IMR-90 (cell line): Measurements from ENCODE around the gene COL4A3. TPM values are rescaled to one million over a fixed set of nuclear protein-coding genes. Genes with fewer than 3 reads are reported as not detected.

Experiments
- ATAC-seq: fragments of 200-7000 bp; cut with Tn5 transposase; 2 replicates; pipeline ENCODE4 v1.9.1; 2020; ENCODE audit warnings: low read depth, mild to moderate bottlenecking, moderate library complexity
- Bru-seq: library from RNA; stranded (reverse); fragments of 400-500 nt; gene quantifications from one replicate; lab custom pipeline; 2021; lab: Mats Ljungman, UMichigan
- BruChase-seq, 2 experiments: library from RNA; stranded (reverse); fragments of 400-500 nt; gene quantifications; one replicate each; lab custom pipeline; 2021; lab: Mats Ljungman, UMichigan
- BruUV-seq: library from RNA; stranded (reverse); fragments of 400-500 nt; replicated peaks from 2 replicates; lab custom pipeline; 2021; lab: Mats Ljungman, UMichigan
- CTCF ChIA-PET: fragments of 300-600 bp; formaldehyde crosslinking; extraction: SDS; loops from one replicate; lab custom pipeline; 2021; ENCODE audit warnings: antibody characterized with exemption; lab: Yijun Ruan, JAX
- POLR2A ChIA-PET: fragments of 300-600 bp; sonication (Branson Sonifier 250); formaldehyde crosslinking; loops from one replicate; lab custom pipeline; 2022; ENCODE audit warnings: antibody characterized with exemption; ENCODE audit not compliant: unreplicated experiment; lab: Charles Lee
- DNase-seq: peaks from one replicate; pipeline ENCODE4 v3.0.0; 2013
- H2AFZ ChIP-seq: replicated peaks from 2 replicates; pipeline ENCODE3; 2013; ENCODE audit warnings: low read length, mild to moderate bottlenecking; ENCODE audit not compliant: poor library complexity
- H2AK5ac ChIP-seq: 2 replicates; pipeline ENCODE4 v1.6.1; 2013; ENCODE audit warnings: low read depth, low read length, inconsistent platforms
- H2AK9ac ChIP-seq: replicated peaks from 2 replicates; pipeline ENCODE3; 2013; ENCODE audit warnings: mild to moderate bottlenecking, low read depth, low read length, moderate library complexity; ENCODE audit not compliant: poor library complexity
- H2BK120ac ChIP-seq: 2 replicates; pipeline ENCODE4 v1.6.1; 2013; ENCODE audit warnings: low read depth, low read length, inconsistent platforms
- H2BK15ac ChIP-seq: 3 replicates; pipeline ENCODE4 v1.6.1; 2013; ENCODE audit warnings: low read depth, low read length, inconsistent platforms
- H2BK20ac ChIP-seq: 2 replicates; pipeline ENCODE4 v1.6.1; 2013; ENCODE audit warnings: low read depth, mild to moderate bottlenecking, inconsistent platforms, low read length, moderate library complexity
- H2BK5ac ChIP-seq: 2 replicates; pipeline ENCODE4 v1.6.1; 2013; ENCODE audit warnings: mild to moderate bottlenecking, low read depth, low read length, inconsistent platforms; ENCODE audit not compliant: poor library complexity, severe bottlenecking
- H3K14ac ChIP-seq: replicated peaks from 2 replicates; pipeline ENCODE4 v1.6.1; 2013; ENCODE audit warnings: low read depth, low read length, inconsistent platforms
- H3K18ac ChIP-seq: 2 replicates; pipeline ENCODE4 v1.6.1; 2013; ENCODE audit warnings: low read depth, low read length, control low read depth
- H3K23ac ChIP-seq: 2 replicates; pipeline ENCODE4 v1.6.1; 2013; ENCODE audit warnings: low read depth, low read length, inconsistent platforms
- H3K27ac ChIP-seq: 2 replicates; pipeline ENCODE4 v1.5.1; 2013; ENCODE audit warnings: mild to moderate bottlenecking, control low read depth, low read length; ENCODE audit not compliant: insufficient read depth
- H3K27me3 ChIP-seq: 2 replicates; pipeline ENCODE4 v1.6.1; 2013; ENCODE audit warnings: low read length; ENCODE audit not compliant: control insufficient read depth, insufficient read depth
- H3K36me3 ChIP-seq: 2 replicates; pipeline ENCODE4 v1.6.1; 2013; ENCODE audit warnings: low read length, mixed read lengths; ENCODE audit not compliant: control insufficient read depth, insufficient read depth
- H3K4ac ChIP-seq: 2 replicates; pipeline ENCODE4 v1.6.1; 2013; ENCODE audit warnings: low read depth, low read length, inconsistent platforms
- H3K4me1 ChIP-seq: 2 replicates; pipeline ENCODE4 v1.6.1; 2013; ENCODE audit warnings: low read length, mixed read lengths; ENCODE audit not compliant: control insufficient read depth, insufficient read depth
- H3K4me2 ChIP-seq: 2 replicates; pipeline ENCODE4 v1.6.1; 2013; ENCODE audit warnings: low read depth, mild to moderate bottlenecking, control low read depth, low read length, moderate library complexity
- H3K4me3 ChIP-seq: 2 replicates; pipeline ENCODE4 v1.5.1; 2013; ENCODE audit warnings: low read depth, mild to moderate bottlenecking, control low read depth, low read length, moderate library complexity; ENCODE audit not compliant: insufficient read depth
- H3K56ac ChIP-seq: 2 replicates; pipeline ENCODE4 v1.6.1; 2013; ENCODE audit warnings: low read length, inconsistent platforms; ENCODE audit not compliant: insufficient read depth; ENCODE audit errors: extremely low read depth
- H3K79me1 ChIP-seq, 2 experiments: 2 replicates each; pipeline ENCODE4 v1.6.1; 2013; ENCODE audit warnings: low read length in 2 of 2, inconsistent platforms in 1 of 2, low read depth in 1 of 2
- H3K9ac ChIP-seq: 2 replicates; pipeline ENCODE4 v1.6.1; 2013; ENCODE audit warnings: low read depth, low read length, control low read depth
- H3K9me1 ChIP-seq: 2 replicates; pipeline ENCODE4 v1.6.1; 2013; ENCODE audit warnings: low read length, inconsistent platforms; ENCODE audit not compliant: insufficient read depth
- H3K9me3 ChIP-seq: 2 replicates; pipeline ENCODE4 v1.6.1; 2013; ENCODE audit warnings: low read length; ENCODE audit not compliant: control insufficient read depth, insufficient read depth
- H4K20me1 ChIP-seq: 2 replicates; pipeline ENCODE4 v1.6.1; 2013; ENCODE audit warnings: low read length, inconsistent platforms; ENCODE audit not compliant: insufficient read depth
- H4K5ac ChIP-seq: 2 replicates; pipeline ENCODE4 v1.6.1; 2013; ENCODE audit warnings: mild to moderate bottlenecking, low read depth, low read length, control low read depth
- H4K8ac ChIP-seq, 2 experiments: 2 replicates each; pipeline ENCODE4 v1.6.1; 2013; ENCODE audit warnings: low read depth in 2 of 2, low read length in 2 of 2, control low read depth in 1 of 2, inconsistent platforms in 1 of 2
- H4K91ac ChIP-seq: 2 replicates; pipeline ENCODE4 v1.6.1; 2013; ENCODE audit warnings: low read depth, low read length, inconsistent platforms; ENCODE audit not compliant: insufficient read depth
- CHD1 ChIP-seq: IDR thresholded peaks from 2 replicates; pipeline ENCODE4 v1.6.1; 2012; ENCODE audit warnings: low read depth, low read length, improper control_type of control experiment
- FOS ChIP-seq: fragments of 150-350 bp; IDR thresholded peaks from 2 replicates; pipeline ENCODE4 v1.6.1; 2016; ENCODE audit warnings: low read depth, low read length
- MAFK ChIP-seq: IDR thresholded peaks from 2 replicates; pipeline ENCODE4 v1.6.1; 2012; ENCODE audit warnings: low read depth, low read length, improper control_type of control experiment
- MXI1 ChIP-seq: IDR thresholded peaks from 2 replicates; pipeline ENCODE4 v1.6.1; 2012; ENCODE audit warnings: low read depth, mild to moderate bottlenecking, low read length, moderate library complexity, borderline replicate concordance
- RFX5 ChIP-seq: IDR thresholded peaks from 2 replicates; pipeline ENCODE4 v1.8.0; 2012; ENCODE audit warnings: low read depth, mild to moderate bottlenecking, low read length, moderate library complexity
- SMC3 ChIP-seq: fragments of 150-350 bp; IDR thresholded peaks from 2 replicates; pipeline ENCODE4 v1.6.1; 2016; ENCODE audit warnings: low read depth, mild to moderate bottlenecking, antibody characterized with exemption, low read length, moderate library complexity
- WGBS, 2 experiments: methylation state at CpG; one replicate each; pipeline versions ENCODE4 v1.1.5 to v1.1.7; 2013; ENCODE audit warnings: missing lambda C conversion rate in 2 of 2; ENCODE audit not compliant: insufficient read length in 1 of 2; ENCODE audit errors: extremely low coverage in 2 of 2; 5-methylcytosine and 5-hydroxymethylcytosine counted together
- dilution Hi-C: fragments of 300-500 bp; cut with HindIII; formaldehyde crosslinking; loops from one replicate; pipeline ENCODE4 v1.14.3; 2018; ENCODE audit warnings: low sequenced_read_pairs; ENCODE audit not compliant: unreplicated experiment
- in situ Hi-C: fragments of 300-500 bp; cut with MboI; formaldehyde crosslinking; loops from 3 replicates; pipeline ENCODE4 v1.14.3; 2019; ENCODE audit warnings: low sequenced_read_pairs, inconsistent platforms, mixed read lengths
- intact Hi-C: fragments of 100-400 bp; cut with micrococcal nuclease; formaldehyde crosslinking; loops from 2 replicates; pipeline ENCODE4 v1.10.0; 2022
- long read RNA-seq: library from polyadenylated mRNA; unstranded; transcript quantifications from one replicate; pipeline ENCODE4 v2.0.0, GENCODE V29; 2021; ENCODE audit not compliant: unreplicated experiment
- polyA plus RNA-seq, 3 experiments: library from polyadenylated mRNA; depleted of rRNA; stranded (reverse); fragments of >200 nt; gene quantifications; 2 replicates each; pipeline ENCODE4 v1.2.3, GENCODE V29; 2012; ENCODE audit warnings: low replicate concordance in 1 of 3
- total RNA-seq: library from RNA; depleted of rRNA; stranded (reverse); fragments of >200 nt; gene quantifications from 2 replicates; pipeline ENCODE4 v1.2.3, GENCODE V29; 2012; rRNA removed

The COL4A3 gene
- total RNA-seq (not detected in 2 replicates), polyA plus RNA-seq (2012; rRNA removed) (not detected in 2 replicates), Bru-seq, nascent RNA (percentile 5 among the genes with signal in this experiment), BruChase-seq, experiment 1, labeled RNA remaining after a 6-hour chase (percentile 2 among the genes with signal in this experiment), BruChase-seq, experiment 2, labeled RNA remaining after a 2-hour chase (percentile 5 among the genes with signal in this experiment)
- polyA plus RNA-seq (2012; cell fraction: cytosol; rRNA removed), result not detected in 2 replicates
- polyA plus RNA-seq (2012; cell fraction: nucleus; rRNA removed; ENCODE audit: low replicate concordance), result not detected in 2 replicates
- long read RNA-seq, partial matches to known transcripts, result 0 of 3 reads
- long read RNA-seq, other reads (novel, unspliced or antisense), result 3 of 3 reads

DNA sequence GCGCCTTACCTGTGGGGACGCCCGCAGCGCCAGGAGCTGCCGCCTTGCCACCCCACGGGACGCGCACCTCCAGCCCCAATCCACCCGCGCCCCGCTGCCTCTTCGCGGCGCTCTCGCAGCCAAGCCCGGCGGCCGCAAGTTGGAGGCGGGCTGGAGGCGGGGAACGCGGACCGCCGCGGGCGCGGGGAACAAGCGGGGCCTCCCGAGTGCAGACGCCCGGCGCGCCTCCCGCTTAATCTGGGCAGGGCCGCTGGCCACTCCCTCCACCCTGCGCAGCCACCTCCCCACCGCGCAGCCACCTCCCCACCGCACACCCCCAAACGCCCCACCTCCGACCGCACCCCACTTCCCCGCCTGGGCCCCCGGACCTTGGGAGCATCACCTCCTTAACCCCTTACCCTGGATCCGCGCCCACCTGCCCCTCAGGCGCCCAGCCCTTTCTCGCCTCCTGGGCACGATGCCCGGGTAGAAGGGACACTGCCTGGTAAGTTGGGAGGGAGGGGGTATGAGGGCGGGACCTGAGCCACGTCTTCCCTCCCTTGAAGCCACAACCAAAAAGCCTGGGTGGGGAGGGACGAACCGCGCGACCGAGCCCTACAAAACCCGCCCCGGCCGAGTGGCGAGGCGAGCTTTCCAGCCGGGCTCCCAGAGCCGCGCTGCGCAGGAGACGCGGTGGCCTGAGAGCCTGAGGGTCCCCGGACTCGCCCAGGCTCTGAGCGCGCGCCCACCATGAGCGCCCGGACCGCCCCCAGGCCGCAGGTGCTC is at the start of gene COL4A3, which contains the start of gene COL4A4:
Gene COL4A3 (plus strand): TSS at position 627 of the 765 bp plus-strand sequence. CDS start 103 bp downstream, at position 730.
Gene COL4A4 (minus strand): TSS at position 208 of the 765 bp plus-strand sequence. CDS start 16,722 bp downstream, outside the sequence.
- no peaks in the 10 kb centered on the region; the same call in 1 of the 2 replicates for H3K4me1 ChIP-seq
- H3K9ac ChIP-seq, result no peak within 1 kb of the TSS
- no peak within 1 kb of the TSS for H2BK5ac ChIP-seq
- in situ Hi-C loops, result no loop called here
- H3K56ac ChIP-seq, result no peak within 1 kb of the TSS
- H3K27me3 ChIP-seq, result peaks cover 29% of the 10 kb centered on the region
- no peak within 1 kb of the TSS for H2BK15ac ChIP-seq
- CTCF ChIA-PET, result no interaction called here
- H2AK5ac ChIP-seq, result no peak within 1 kb of the TSS
- dilution Hi-C loops, result no loop called here
- H2AFZ ChIP-seq, result peak within 1 kb of the TSS; percentile 63
- ATAC-seq, result peak; percentile 49
- no peak within 1 kb of the TSS for H3K18ac ChIP-seq
- H3K27ac ChIP-seq, result no peak within 1 kb of the TSS
- DNase-seq, result no peak
- H4K5ac ChIP-seq, result no peak within 1 kb of the TSS
- no peak within 1 kb of the TSS for H2BK120ac ChIP-seq
- H3K4me2 ChIP-seq, result peak within 1 kb of the TSS; percentile 67
- BruUV-seq, result no TSS peak
- peak within 1 kb of the TSS; percentile 21 for H3K4me3 ChIP-seq
- no peaks in the 10 kb centered on the region for H3K79me1 ChIP-seq
- H4K8ac ChIP-seq, result no peak within 1 kb of the TSS
- POLR2A ChIA-PET, result no interaction called here
- H3K36me3 ChIP-seq, result no peaks in the 10 kb centered on the region
- WGBS, 2 experiments, result 2% methylated on average over 37 of the region's 77 CpGs; no CpG with 5 or more reads in 1 of the 2 experiments
- peaks cover 3% of the 10 kb centered on the region for H3K9me3 ChIP-seq
- TF ChIP-seq MAFK (no peak), MXI1 (no peak), CHD1 (no peak), FOS (no peak), SMC3 (no peak), RFX5 (no peak)
- no peak within 1 kb of the TSS for H3K4ac ChIP-seq
- intact Hi-C loops, result no loop called here
- H3K14ac ChIP-seq, result no peak within 1 kb of the TSS
- no peaks in the 10 kb centered on the region for H4K20me1 ChIP-seq
- H3K23ac ChIP-seq, result no peak within 1 kb of the TSS
- no peak within 1 kb of the TSS for H4K91ac ChIP-seq
- no peak within 1 kb of the TSS for H2AK9ac ChIP-seq
- no peak within 1 kb of the TSS for H2BK20ac ChIP-seq
- H3K9me1 ChIP-seq, result no peaks in the 10 kb centered on the region
